ENCODE data around the gene IRX4. TPM values are rescaled to one million over a fixed set of nuclear protein-coding genes. Genes with fewer than 3 reads are reported as not detected.

IRX4 gene
- total and polyA plus RNA-seq, 10 donors = 0.05 TPM; not detected in 9

GRCh38 chr5:1840741-1841521 lies 41.8 kb downstream of the IRX4 start:
- intact Hi-C loops (cut with DNase I; ENCODE audit: low total_unique reads) = no loop called here

GRCh38 chr5:1840071-1840547 lies 42.6 kb downstream of the IRX4 start:
- Histone ChIP-seq H3K4me1 (no peaks in the 10 kb centered on the region), H3K27ac (no peak overlapping the region), H3K36me3 (no peaks in the 10 kb centered on the region), H3K4me3 (no peak overlapping the region), H3K27me3 (replicated peaks in 1 of 7) (peaks cover 0 to 85% (median 18%) of the 10 kb centered on the region in 7 donors), H3K9me3 (no peaks in the 10 kb centered on the region)
- TF ChIP-seq POLR2AphosphoS5 (IDR thresholded peaks at IDR 0.05) = no peak
- TF ChIP-seq POLR2A (IDR thresholded peaks at IDR 0.05) = no peak
- TF ChIP-seq CTCF (IDR thresholded peaks at IDR 0.05 in 8 of 11, conservative IDR thresholded peaks at IDR 0.05 in 3 of 11) = no peak
- intact Hi-C loops (cut with DNase I; ENCODE audit: low total_unique reads) = no loop called here
- DNase-seq = peak; percentile 69
- WGBS, 5 donors = 77 to 88% (median 85%) methylated on average over 13 to 20 of the region's 20 CpGs

More at GRCh38 chr5:1840741-1841521, 41.8 kb downstream of the IRX4 start:
- WGBS, 5 donors = 42 to 56% (median 45%) methylated on average over 22 to 31 of the region's 31 CpGs
- no peak overlapping the region for H3K27ac ChIP-seq
- no peak overlapping the region for H3K4me3 ChIP-seq
- peak; percentile 70 for DNase-seq
- H3K36me3 ChIP-seq = no peaks in the 10 kb centered on the region
- peaks cover 0 to 4% (median 0%) of the 10 kb centered on the region in 8 donors for H3K9me3 ChIP-seq
- TF ChIP-seq POLR2AphosphoS5 (IDR thresholded peaks at IDR 0.05) (no peak), POLR2A (IDR thresholded peaks at IDR 0.05) (no peak), CTCF (IDR thresholded peaks at IDR 0.05 in 8 of 11, conservative IDR thresholded peaks at IDR 0.05 in 3 of 11) (no peak)
- H3K27me3 ChIP-seq (replicated peaks in 1 of 7) = peaks cover 0 to 78% (median 18%) of the 10 kb centered on the region in 7 donors
- H3K4me1 ChIP-seq = no peaks in the 10 kb centered on the region

- Histone ChIP-seq H3K9me3 (no peaks in the 10 kb centered on the region), H3K27me3 (replicated peaks in 1 of 7) (peaks cover 3 to 87% (median 18%) of the 10 kb centered on the region in 7 donors), H3K4me1 (no peaks in the 10 kb centered on the region), H3K36me3 (no peaks in the 10 kb centered on the region), H3K27ac (no peak overlapping the region), H3K4me3 (no peak overlapping the region)
- DNase-seq = peak; percentile 41
- TF ChIP-seq POLR2AphosphoS5 (IDR thresholded peaks at IDR 0.05) = no peak
- no peak for TF ChIP-seq POLR2A (IDR thresholded peaks at IDR 0.05)
- TF ChIP-seq CTCF (IDR thresholded peaks at IDR 0.05 in 8 of 11, conservative IDR thresholded peaks at IDR 0.05 in 3 of 11) = no peak
- intact Hi-C loops (cut with DNase I; ENCODE audit: low total_unique reads) = no loop called here
- 72 to 87% (median 78%) methylated on average over 7 to 9 of the region's 9 CpGs for WGBS, 5 donors
Observed at GRCh38 chr5:1838013-1838412, 44.7 kb downstream of the IRX4 start.

Data from spleen (tissue), 11 donors.